ENCODE results near the gene PLA2G2D.

- no peak for TF ChIP-seq CTCF (IDR thresholded peaks at IDR 0.05; ENCODE audit: low read depth, low read length, poor library complexity, severe bottlenecking)
- no peak for TF ChIP-seq EZH2phosphoT487 (IDR thresholded peaks at IDR 0.05; ENCODE audit: borderline replicate concordance, low read length)
Observed at GRCh38 chr1:20138961-20139550, 19.7 kb upstream of the PLA2G2D start, which contains the start of gene PLA2G2F.

Measured in DOHH2 (cell line).